ENCODE results near the gene TIMM10. TPM values are rescaled to one million over a fixed set of nuclear protein-coding genes. Genes with fewer than 3 reads are reported as not detected.

The TIMM10 gene
- total RNA-seq, 1 donor from 2014 or later = 54.5 TPM

DNA sequence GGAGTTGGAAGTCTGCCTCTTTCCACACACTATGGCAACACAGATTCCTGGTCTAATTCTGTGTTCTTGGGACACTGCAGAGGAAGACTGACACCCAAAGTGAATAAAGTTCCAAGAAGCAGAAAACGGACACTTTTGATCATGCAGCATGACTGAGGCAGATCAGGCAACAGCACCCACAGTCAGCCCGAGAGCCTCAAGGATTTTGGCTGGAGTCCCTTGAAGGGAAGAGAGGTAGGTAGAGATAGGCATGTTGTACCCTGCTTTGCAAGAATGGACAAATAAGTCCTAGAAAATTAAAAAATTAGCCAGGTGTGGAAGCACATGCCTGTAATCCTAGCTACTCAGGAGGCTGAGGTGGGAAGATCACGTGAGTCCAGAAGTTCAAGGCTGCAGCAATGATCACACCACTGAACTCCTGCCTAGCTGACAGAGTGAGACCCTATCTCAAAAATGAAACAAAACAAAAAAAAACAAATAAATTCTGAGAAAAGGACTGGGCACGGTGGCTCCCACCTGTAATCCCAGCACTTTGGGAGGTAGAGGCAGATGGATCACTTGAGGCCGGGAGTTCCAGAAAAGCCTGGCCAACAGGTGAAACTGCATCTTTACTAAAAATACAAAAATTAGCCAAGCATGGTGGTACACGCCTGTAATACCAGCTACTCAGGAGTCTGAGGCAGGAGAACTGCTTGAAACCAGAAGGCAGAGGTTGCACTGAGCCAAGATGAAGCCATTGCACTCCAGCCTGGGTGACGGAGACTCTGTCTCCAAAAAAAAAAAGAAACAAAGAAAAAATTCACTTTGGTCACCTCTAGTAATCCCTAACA lies 22.0 kb downstream of the TIMM10 start:
- H3K36me3 Mint-ChIP-seq (ENCODE audit: unreplicated experiment) = no peaks in the 10 kb centered on the region
- no peak overlapping the region for H3K27ac Mint-ChIP-seq (ENCODE audit: unreplicated experiment)

DNA sequence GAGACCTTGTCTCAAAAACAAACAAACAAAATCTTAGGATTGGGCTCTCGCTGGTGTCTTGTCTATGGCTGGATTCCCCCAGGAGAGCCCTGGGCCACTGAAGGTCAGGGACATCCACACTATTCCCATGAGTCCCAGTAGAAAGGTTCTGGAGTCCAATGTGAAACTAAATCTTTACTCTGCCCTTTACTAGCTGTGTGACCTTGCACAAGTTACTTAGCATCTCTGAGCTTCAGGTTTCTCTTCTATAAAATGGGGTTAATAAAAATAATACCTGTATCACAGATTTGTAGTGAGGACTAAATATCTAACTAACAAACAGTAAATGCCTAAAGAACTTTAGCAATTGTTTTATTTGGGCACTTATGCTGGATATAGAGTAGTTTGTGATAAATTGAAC lies 24.0 kb downstream of the TIMM10 start:
- H3K36me3 Mint-ChIP-seq (ENCODE audit: unreplicated experiment) = no peaks in the 10 kb centered on the region
- H3K4me3 Mint-ChIP-seq (ENCODE audit: unreplicated experiment) = no peak overlapping the region
- H3K27me3 Mint-ChIP-seq (ENCODE audit: unreplicated experiment) = no peaks in the 10 kb centered on the region

More for the DNA sequence above, 22.0 kb downstream of the TIMM10 start:
- Mint-ChIP-seq H3K27me3 (ENCODE audit: unreplicated experiment) (no peaks in the 10 kb centered on the region), H3K4me3 (ENCODE audit: unreplicated experiment) (no peak overlapping the region), H3K9me3 (ENCODE audit: unreplicated experiment) (no peaks in the 10 kb centered on the region), H3K4me1 (ENCODE audit: unreplicated experiment) (no peaks in the 10 kb centered on the region)
- TF ChIP-seq, protein P1, sequence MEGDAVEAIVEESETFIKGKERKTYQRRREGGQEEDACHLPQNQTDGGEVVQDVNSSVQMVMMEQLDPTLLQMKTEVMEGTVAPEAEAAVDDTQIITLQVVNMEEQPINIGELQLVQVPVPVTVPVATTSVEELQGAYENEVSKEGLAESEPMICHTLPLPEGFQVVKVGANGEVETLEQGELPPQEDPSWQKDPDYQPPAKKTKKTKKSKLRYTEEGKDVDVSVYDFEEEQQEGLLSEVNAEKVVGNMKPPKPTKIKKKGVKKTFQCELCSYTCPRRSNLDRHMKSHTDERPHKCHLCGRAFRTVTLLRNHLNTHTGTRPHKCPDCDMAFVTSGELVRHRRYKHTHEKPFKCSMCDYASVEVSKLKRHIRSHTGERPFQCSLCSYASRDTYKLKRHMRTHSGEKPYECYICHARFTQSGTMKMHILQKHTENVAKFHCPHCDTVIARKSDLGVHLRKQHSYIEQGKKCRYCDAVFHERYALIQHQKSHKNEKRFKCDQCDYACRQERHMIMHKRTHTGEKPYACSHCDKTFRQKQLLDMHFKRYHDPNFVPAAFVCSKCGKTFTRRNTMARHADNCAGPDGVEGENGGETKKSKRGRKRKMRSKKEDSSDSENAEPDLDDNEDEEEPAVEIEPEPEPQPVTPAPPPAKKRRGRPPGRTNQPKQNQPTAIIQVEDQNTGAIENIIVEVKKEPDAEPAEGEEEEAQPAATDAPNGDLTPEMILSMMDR (IDR thresholded peaks at IDR 0.05) = no peak
- no peak for DNase-seq (ENCODE audit: extremely low spot score, unreplicated experiment)

DNA sequence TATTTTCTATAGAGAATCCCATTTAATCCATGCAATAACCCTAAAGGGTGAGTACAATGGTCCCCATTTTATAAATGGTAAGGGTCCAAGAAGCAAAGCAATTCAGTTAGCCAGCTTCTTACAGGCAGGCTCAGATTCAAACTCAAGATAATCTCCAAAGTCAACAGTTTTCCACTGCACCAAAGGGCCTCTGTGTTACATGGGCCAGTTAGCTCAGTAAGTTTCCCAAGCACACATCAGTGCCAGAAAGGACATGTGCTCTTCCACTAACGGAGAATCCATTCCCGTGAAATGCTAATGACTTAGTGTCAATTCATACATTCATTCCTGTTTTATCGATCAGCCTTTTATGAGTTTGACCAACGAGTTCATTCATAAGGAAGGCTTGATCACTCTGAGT lies 26.0 kb downstream of the TIMM10 start:
- H3K4me3 Mint-ChIP-seq (ENCODE audit: unreplicated experiment) = no peak overlapping the region
- H3K4me1 Mint-ChIP-seq (ENCODE audit: unreplicated experiment) = peaks cover 10% of the 10 kb centered on the region
- no peak overlapping the region for H3K27ac Mint-ChIP-seq (ENCODE audit: unreplicated experiment)
- no peak for DNase-seq (ENCODE audit: extremely low spot score, unreplicated experiment)
- H3K36me3 Mint-ChIP-seq (ENCODE audit: unreplicated experiment) = no peaks in the 10 kb centered on the region
- no peaks in the 10 kb centered on the region for H3K9me3 Mint-ChIP-seq (ENCODE audit: unreplicated experiment)
- no peaks in the 10 kb centered on the region for H3K27me3 Mint-ChIP-seq (ENCODE audit: unreplicated experiment)
- TF ChIP-seq, protein P1 (IDR thresholded peaks at IDR 0.05) = no peak

More for the DNA sequence above, 24.0 kb downstream of the TIMM10 start:
- Mint-ChIP-seq H3K27ac (ENCODE audit: unreplicated experiment) (no peak overlapping the region), H3K4me1 (ENCODE audit: unreplicated experiment) (no peaks in the 10 kb centered on the region), H3K9me3 (ENCODE audit: unreplicated experiment) (no peaks in the 10 kb centered on the region)
- TF ChIP-seq, protein P1 (IDR thresholded peaks at IDR 0.05) = no peak
- DNase-seq (ENCODE audit: extremely low spot score, unreplicated experiment) = no peak

DNA sequence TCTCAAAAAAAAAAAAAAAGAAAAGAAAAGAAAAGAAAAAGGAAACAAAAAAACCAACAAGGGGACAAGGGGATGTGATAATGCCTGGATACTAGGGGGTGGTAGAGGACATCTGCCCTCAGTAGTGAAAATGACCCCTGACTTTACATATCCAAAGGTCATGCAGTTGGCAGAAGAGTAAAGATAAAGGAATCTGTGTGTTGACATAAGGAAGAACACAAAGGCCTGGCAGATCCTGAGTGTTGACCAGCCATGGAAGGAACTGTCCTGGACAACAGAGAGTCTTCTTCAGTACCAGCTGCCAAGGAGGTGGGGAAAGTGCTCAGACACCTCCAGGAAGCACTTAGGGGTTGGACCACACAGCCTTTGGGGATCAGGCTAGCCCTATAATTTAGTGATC lies 27.7 kb downstream of the TIMM10 start:
- no peaks in the 10 kb centered on the region for H3K27me3 Mint-ChIP-seq (ENCODE audit: unreplicated experiment)
- TF ChIP-seq, protein P1 (IDR thresholded peaks at IDR 0.05) = no peak
- H3K36me3 Mint-ChIP-seq (ENCODE audit: unreplicated experiment) = no peaks in the 10 kb centered on the region
- no peaks in the 10 kb centered on the region for H3K9me3 Mint-ChIP-seq (ENCODE audit: unreplicated experiment)
- peaks cover 12% of the 10 kb centered on the region for H3K4me1 Mint-ChIP-seq (ENCODE audit: unreplicated experiment)
- no peak overlapping the region for H3K27ac Mint-ChIP-seq (ENCODE audit: unreplicated experiment)
- DNase-seq (ENCODE audit: extremely low spot score, unreplicated experiment) = no peak
- no peak overlapping the region for H3K4me3 Mint-ChIP-seq (ENCODE audit: unreplicated experiment)

DNA sequence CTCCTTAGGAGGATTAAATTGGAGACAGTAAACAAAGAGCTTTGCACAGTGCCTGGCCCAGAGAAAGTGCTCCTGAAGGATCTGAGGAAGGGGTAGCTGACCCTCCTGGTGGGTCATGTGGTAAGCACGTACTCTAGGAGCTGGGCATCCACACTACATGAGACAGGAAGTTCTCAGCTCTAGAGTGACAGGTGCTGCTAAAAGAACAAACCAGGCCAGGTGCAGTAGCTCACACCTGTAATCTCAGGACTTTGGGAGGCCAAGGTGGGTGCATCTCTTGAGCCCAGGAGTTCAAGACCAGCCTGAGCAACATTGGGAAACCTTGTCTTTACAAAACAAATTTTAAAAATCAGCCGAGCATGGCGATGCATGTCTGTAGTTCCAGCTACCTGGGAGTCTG lies 28.2 kb downstream of the TIMM10 start:
- TF ChIP-seq, protein P1 (IDR thresholded peaks at IDR 0.05) = no peak

More for the DNA sequence above, 28.2 kb downstream of the TIMM10 start:
- Mint-ChIP-seq H3K36me3 (ENCODE audit: unreplicated experiment) (peaks cover 2% of the 10 kb centered on the region), H3K9me3 (ENCODE audit: unreplicated experiment) (no peaks in the 10 kb centered on the region), H3K27ac (ENCODE audit: unreplicated experiment) (no peak overlapping the region), H3K27me3 (ENCODE audit: unreplicated experiment) (no peaks in the 10 kb centered on the region), H3K4me3 (ENCODE audit: unreplicated experiment) (no peak overlapping the region), H3K4me1 (ENCODE audit: unreplicated experiment) (peaks cover 12% of the 10 kb centered on the region)
- no peak for DNase-seq (ENCODE audit: extremely low spot score, unreplicated experiment)
